ENCODE measurements around the gene BCAS3.

The BCAS3 gene

DNA sequence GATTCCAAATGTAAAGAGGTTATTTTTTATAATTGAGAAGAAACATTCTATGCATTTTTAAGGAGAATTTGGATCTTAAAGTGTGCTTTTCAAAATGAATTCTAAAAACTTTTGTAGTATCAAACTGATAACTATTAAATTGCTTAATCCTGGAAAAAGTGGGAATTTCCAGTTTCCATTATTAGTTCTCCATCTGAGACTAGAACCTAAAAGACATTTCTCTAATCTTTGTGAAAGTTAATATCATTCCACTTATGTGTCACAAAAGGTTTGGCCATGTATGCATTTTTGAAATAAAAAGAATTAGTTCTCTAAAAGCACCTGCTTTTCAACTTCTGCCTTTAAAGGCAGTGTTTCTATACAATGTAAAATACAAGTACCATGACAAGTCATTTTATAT is 155.0 kb downstream of the BCAS3 start:
- TF ChIP-seq, protein P1, sequence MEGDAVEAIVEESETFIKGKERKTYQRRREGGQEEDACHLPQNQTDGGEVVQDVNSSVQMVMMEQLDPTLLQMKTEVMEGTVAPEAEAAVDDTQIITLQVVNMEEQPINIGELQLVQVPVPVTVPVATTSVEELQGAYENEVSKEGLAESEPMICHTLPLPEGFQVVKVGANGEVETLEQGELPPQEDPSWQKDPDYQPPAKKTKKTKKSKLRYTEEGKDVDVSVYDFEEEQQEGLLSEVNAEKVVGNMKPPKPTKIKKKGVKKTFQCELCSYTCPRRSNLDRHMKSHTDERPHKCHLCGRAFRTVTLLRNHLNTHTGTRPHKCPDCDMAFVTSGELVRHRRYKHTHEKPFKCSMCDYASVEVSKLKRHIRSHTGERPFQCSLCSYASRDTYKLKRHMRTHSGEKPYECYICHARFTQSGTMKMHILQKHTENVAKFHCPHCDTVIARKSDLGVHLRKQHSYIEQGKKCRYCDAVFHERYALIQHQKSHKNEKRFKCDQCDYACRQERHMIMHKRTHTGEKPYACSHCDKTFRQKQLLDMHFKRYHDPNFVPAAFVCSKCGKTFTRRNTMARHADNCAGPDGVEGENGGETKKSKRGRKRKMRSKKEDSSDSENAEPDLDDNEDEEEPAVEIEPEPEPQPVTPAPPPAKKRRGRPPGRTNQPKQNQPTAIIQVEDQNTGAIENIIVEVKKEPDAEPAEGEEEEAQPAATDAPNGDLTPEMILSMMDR (conservative IDR thresholded peaks at IDR 0.05; ENCODE audit: low read depth, low read length): no peak
- Histone ChIP-seq H3K4me2 (no peak overlapping the region), H2AFZ (ENCODE audit: low read depth) (no peak overlapping the region), H3K36me3 (ENCODE audit: insufficient read depth) (no peaks in the 10 kb centered on the region), H3K27me3 (ENCODE audit: insufficient read depth, low read depth) (no peaks in the 10 kb centered on the region), H3K79me2 (ENCODE audit: insufficient read depth, low read depth) (no peaks in the 10 kb centered on the region), H3K9ac (no peak overlapping the region), H3K4me1 (ENCODE audit: low read depth, poor library complexity, severe bottlenecking) (no peaks in the 10 kb centered on the region), H3K27ac (no peak overlapping the region), H3K4me3 (IDR thresholded peaks at IDR 0.05; ENCODE audit: insufficient read depth, low read depth, low read length) (no peak overlapping the region), H4K20me1 (ENCODE audit: insufficient read depth) (no peaks in the 10 kb centered on the region)

DNA sequence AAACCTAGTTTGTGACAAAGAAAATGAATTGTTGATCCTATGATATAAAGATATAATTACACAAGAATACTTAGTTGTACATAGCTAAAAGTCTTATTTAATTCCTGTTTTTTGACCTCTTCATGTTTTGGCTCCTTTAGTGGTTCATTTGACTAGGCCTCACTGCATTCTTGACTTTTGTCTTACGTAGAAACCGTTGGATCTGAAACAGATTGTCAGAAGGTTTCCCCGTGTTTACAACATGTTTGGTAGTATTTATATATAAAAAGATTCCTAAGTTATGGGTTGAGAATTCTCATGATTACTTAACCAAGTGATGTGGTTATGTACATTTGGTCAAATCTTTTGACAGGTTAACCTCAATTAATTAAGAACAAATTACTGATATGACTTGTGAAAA is 162.8 kb downstream of the BCAS3 start:
- TF ChIP-seq, protein P1 (conservative IDR thresholded peaks at IDR 0.05; ENCODE audit: low read depth, low read length): no peak
- Histone ChIP-seq H2AFZ (ENCODE audit: low read depth) (no peak overlapping the region), H3K4me3 (IDR thresholded peaks at IDR 0.05; ENCODE audit: insufficient read depth, low read depth, low read length) (no peak overlapping the region), H4K20me1 (ENCODE audit: insufficient read depth) (no peaks in the 10 kb centered on the region), H3K9ac (no peak overlapping the region), H3K27ac (no peak overlapping the region), H3K36me3 (ENCODE audit: insufficient read depth) (no peaks in the 10 kb centered on the region), H3K27me3 (ENCODE audit: insufficient read depth, low read depth) (no peaks in the 10 kb centered on the region), H3K79me2 (ENCODE audit: insufficient read depth, low read depth) (no peaks in the 10 kb centered on the region), H3K4me2 (no peak overlapping the region), H3K4me1 (ENCODE audit: low read depth, poor library complexity, severe bottlenecking) (no peaks in the 10 kb centered on the region)

DNA sequence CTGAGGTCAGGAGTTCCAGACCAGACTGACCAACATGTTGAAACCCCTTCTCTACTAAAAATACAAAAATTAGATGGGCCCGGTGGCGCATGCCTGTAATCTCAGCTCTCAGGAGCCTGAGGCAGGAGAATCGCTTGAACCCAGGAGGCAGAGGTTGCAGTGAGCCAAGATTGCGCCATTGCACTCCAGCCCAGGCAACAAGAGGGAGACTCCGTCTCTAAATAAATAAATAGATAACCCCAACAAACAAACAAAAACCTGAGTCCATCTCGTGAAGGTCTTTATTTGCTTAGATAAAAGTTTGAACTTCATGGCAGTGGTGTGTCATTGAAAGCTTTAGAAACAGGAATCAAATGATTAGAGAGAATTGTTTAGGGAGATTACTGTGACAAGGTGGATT is 167.4 kb downstream of the BCAS3 start:
- H4K20me1 ChIP-seq (ENCODE audit: insufficient read depth): no peaks in the 10 kb centered on the region
- H3K36me3 ChIP-seq (ENCODE audit: insufficient read depth): no peaks in the 10 kb centered on the region
- H3K79me2 ChIP-seq (ENCODE audit: insufficient read depth, low read depth): no peaks in the 10 kb centered on the region
- H3K4me2 ChIP-seq: no peak overlapping the region
- H3K4me3 ChIP-seq (IDR thresholded peaks at IDR 0.05; ENCODE audit: insufficient read depth, low read depth, low read length): no peak overlapping the region
- H3K27ac ChIP-seq: no peak overlapping the region
- H3K4me1 ChIP-seq (ENCODE audit: low read depth, poor library complexity, severe bottlenecking): no peaks in the 10 kb centered on the region
- TF ChIP-seq, protein P1 (conservative IDR thresholded peaks at IDR 0.05; ENCODE audit: low read depth, low read length): no peak
- H3K27me3 ChIP-seq (ENCODE audit: insufficient read depth, low read depth): no peaks in the 10 kb centered on the region
- no peak overlapping the region for H3K9ac ChIP-seq
- no peak overlapping the region for H2AFZ ChIP-seq (ENCODE audit: low read depth)

DNA sequence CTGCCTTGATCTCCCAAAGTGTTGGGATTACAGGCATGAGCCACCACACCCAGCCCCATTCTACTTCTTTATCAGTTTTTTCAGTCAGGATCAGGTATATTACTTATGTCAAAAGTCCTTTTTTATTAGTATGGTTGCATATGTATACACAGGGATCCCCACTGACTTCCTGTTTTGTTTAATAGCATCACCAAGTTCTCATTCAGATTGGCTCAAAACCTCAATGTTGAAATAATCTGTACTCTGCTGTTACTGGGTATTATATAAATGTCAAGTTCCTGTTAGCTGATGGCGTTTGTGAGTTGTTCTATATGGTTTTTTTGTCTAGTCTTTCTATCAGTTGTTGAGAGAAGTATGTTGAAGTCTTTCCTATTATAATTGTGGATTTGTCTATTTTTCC is 168.5 kb downstream of the BCAS3 start:
- H2AFZ ChIP-seq (ENCODE audit: low read depth): no peak overlapping the region
- TF ChIP-seq, protein P1 (conservative IDR thresholded peaks at IDR 0.05; ENCODE audit: low read depth, low read length): no peak

More for the DNA sequence above, 168.5 kb downstream of the BCAS3 start:
- Histone ChIP-seq H3K9ac (no peak overlapping the region), H3K27ac (no peak overlapping the region), H3K4me2 (no peak overlapping the region), H3K27me3 (ENCODE audit: insufficient read depth, low read depth) (no peaks in the 10 kb centered on the region), H4K20me1 (ENCODE audit: insufficient read depth) (no peaks in the 10 kb centered on the region), H3K36me3 (ENCODE audit: insufficient read depth) (no peaks in the 10 kb centered on the region), H3K4me3 (IDR thresholded peaks at IDR 0.05; ENCODE audit: insufficient read depth, low read depth, low read length) (no peak overlapping the region), H3K79me2 (ENCODE audit: insufficient read depth, low read depth) (no peaks in the 10 kb centered on the region), H3K4me1 (ENCODE audit: low read depth, poor library complexity, severe bottlenecking) (no peaks in the 10 kb centered on the region)

Measured in KMS-11 (cell line).